HG03354 (cell line): ENCODE results near the gene RAPGEF5.
"Not testable (repeated sequence)": the region's sequence is repeated elsewhere in the genome, so short reads cannot be mapped to it uniquely, and the experiment has no call there.

Experiments used
- ATAC-seq: cut with Tn5 transposase; IDR thresholded peaks from one replicate; pipeline ENCODE4 v1.9.1; 2021; ENCODE audit warnings: mild to moderate bottlenecking; ENCODE audit not compliant: unreplicated experiment, poor library complexity, severe bottlenecking

Gene RAPGEF5

DNA sequence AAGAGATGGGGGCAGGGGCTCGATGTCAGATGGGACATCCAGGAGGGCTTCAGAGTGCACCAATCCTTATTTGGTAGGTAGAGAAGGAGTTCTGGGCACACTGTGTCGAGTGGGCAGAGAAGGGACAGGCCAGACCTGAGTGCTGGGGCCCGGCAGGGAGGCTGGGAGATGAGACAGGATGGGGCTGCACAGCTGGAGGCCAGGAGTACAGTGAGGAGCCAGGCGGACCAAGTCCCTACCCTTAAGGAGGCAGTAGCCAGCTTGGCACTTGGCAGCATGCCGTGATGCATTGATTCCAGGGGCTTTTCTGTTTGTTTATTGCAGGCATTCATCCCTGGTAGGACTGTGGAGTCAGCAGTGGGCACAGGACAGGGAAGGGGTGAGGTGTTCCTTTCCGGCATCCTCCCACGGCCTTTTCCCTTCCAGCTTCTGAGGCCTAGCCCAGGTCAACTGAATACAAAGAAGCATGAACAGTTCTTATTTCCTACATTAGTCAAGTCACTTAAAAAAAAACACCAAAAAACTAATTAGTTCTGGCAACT is 242.4 kb downstream of the RAPGEF5 start:
- no peak for ATAC-seq

DNA sequence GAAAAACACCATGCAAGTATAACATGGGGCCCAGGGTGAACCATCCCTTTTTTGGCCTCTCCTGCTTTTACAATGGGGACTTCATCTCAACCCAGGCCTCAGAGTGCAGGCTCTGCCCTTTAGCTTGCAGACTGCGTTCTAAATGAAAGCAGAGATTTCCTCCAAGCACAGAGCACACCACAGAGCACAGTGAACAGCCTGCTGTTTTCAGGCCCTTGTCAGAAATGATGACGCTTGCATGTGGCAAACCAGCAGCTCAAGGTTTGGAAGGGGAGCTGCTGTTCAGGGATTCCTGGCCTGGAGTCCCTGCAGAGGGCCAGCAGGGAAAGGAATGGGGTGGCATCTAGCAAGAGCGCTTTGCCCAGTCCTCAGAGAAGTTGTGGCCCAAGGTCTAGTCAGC is 243.9 kb downstream of the RAPGEF5 start:
- no peak for ATAC-seq

DNA sequence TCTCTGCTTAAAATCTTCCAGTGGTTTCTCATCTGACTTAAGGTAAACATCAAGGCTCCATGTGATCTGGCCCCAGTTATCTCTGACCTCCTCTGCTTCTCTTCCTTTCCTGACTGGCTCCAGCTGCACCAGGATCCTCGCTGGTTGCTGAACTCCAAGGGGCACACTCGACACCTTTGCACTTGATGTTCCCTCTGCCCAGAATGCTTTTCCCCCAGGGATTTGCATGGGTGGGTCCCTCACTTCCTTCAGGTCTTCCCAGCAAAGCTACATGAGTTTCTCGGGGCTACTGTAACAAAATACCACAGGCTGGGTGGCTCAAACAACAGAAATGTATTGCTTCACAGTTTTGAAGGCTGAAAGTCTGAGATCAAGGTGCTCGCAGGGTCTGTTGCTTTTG is 245.3 kb downstream of the RAPGEF5 start:
- ATAC-seq: no peak

DNA sequence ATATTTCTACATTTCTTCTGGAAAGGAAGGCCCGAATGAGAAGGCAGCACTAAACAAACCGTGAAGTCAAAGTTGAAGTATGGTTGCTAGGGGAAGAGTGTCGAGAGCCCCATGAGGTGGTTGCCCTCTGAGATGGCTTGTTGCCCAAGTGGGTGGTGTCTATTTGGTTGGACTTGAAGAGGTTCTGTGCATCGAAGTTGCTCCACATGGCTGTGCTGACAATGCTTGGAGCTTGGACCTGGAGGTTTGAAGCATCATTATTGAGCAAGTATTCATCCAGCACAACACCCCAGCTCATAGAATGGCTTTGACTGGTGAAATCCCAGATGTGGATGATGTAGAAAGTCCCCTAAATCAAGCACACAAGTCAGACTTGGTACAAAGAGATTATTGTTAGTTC is 246.1 kb downstream of the RAPGEF5 start:
- ATAC-seq: no peak

DNA sequence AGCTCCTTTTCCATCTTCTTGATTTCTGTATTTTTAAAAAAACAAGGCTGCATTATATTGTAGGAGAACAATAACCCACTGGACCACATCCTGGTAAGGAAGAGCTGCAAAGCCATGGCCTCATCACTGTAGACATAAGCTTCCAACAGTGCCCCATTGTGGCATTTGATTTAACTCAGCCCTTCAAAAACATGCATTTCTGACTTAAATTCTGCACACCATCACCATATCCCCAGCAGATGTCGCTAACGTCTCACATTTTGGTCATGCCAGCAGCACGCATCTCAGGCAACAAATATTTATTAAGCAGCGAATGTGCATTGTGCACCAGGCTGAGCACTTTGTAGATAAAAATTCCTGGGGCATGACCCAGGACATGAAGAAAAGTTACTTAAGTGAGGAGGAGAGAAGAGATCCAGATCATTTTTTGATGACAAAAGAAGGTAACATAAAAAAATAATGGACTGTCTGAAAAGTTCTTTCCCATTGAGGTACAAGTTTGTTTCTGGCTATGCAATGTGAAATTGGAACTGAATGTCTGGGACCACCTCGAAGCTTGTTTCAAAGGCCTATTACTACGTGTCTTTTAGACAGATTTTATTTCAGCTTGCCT is 246.6 kb downstream of the RAPGEF5 start:
- peak; percentile 81 for ATAC-seq

DNA sequence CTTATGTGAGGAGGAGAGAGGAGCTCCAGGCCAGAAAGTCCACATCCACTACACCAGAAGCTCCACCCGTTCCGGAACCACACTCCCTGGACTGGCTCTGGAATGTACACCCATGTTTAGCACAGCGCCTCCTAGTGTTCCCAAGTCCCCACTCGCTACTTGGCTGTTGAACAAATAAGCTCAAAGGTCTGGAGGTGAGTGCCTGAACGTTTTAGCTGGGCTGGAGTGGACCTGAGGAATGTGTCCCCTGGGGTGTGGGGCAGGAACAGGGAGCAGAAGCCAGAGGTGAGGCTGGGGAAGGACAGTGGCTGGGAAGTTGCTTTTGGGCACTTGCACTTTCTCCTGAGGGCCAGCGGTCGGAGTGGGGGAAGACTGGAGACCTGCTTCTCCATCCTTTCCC is 247.2 kb downstream of the RAPGEF5 start:
- no peak for ATAC-seq

DNA sequence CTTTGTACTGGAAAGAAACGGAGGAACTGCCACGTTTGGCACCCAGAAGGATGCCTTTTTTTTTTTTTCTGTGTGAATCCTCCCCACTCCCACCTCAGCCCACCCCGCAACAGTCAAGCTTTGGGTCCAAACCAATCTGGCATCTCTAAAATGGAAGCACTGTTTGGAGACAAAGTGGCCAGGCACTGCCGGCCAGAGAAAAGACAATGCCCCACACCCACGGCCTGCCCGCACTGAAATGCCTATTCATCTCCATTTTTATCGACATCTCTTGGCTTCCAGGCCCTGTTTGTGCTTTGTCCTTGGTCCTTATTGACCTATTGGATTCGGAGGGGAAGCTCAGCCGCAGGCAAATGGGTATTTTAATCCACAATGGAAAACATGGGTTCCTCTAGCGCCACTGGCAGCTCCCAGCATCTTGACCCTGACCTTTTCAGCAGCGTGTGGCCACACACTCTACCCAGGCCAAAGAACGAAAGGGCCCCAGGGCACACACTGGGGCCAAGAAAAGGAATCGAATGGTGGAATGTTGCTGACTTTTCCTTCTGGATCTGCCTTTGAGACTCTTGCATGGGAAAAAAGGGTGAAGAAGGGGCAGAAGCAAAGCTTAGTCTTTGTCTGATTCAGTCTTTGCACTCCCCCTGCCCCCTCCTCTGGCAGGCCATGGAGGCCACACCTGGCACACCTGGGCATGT is 248.7 kb downstream of the RAPGEF5 start:
- ATAC-seq: no peak

DNA sequence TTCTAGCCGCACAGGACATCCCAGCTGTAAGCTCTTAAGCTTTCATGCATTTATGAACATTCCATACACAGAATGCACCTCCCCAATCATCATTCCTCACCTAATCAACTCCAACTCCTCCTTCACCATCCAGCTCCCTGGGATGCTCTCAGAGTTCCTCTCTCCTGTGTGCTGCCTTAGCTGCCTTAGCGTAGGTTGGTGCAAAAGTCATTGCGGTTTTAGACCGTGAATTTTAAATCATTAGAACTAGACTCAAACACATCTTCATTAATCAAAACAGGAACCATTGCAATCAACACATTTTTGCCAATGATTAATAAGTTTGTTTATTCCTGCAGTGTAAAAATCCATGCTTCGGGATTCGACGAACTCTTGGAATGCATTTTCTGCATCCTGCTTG is 251.4 kb downstream of the RAPGEF5 start:
- ATAC-seq: no peak

DNA sequence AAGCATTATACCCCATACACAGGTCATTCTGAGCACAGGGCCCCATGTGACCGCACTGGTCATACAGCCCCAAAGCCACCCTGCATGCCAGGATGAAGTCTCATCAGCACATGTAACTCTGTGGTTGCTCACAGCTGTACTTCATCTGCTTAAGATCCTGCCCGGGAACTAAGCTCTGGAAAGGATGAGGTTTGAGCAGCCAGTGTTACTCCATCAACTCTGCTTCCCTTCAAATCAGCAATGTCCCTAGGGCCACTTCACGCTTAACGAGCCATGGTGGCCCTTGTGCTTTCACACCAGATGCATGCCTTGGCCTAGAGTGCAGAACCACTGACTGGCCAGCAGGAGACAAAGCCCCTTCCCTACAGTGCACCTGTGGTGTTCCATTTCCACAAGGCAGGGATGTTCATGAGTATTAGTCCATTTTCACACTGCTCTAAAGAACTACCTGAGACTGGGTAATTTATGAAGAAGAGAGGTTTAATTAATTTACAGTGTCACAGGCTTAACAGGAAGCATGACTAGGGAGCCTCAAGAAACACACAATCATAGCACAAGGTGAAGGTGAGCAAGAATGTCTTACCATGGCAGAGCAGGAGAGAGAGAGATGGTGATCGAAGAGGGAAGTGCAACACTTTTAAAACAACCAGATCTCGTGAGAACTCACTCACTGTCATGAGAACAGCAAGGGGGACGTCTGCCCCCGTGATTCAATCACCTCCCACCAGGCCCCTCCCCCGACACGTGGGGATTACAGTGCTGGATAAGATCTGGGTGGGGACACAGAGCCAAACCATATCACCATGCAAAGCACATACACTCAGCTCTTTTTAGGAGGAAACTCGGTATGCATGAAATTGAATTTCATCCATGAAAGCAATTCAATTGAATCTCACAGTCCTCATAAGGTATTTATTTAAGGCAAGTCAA is 262.3 kb downstream of the RAPGEF5 start:
- no peak for ATAC-seq

DNA sequence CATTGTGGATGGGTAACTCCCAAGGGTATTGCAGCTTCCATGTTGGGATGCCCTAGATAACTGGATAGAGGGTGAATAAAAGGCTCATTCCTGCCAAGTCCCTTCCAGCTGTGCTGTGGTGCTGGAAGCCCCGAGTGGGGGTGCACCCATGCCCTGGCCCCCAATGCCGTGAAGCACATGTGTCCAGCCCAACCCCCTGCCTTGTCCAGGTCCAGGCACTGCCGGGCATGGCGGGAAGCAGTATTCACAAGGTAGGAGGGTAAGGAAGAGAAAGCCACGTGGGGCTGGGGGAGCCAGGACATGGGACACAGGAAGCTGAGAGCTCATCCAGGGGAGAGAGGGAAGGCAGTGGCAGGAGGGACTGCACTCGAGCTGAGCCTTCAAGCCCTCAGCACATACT is 263.0 kb downstream of the RAPGEF5 start:
- ATAC-seq: no peak

DNA sequence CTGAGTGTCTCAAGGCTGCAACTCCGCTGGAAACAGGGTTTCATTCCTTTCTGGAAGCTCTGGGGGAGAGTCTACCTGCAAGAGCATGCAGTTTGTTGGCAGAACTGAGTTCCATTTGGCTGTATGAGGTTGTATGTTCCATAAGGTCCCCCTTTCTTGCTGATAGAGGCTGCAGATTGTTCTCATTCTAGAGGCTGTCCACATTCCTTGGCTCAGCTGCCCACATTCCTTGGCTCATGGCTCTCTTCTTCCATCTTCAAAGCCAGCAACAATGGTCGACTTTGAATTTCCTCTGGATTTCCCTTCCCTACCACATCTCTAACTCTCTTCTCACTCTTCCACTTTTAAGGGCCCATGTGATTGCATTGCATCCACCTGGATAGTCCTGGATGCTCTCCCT is 264.0 kb downstream of the RAPGEF5 start:
- ATAC-seq: no peak

DNA sequence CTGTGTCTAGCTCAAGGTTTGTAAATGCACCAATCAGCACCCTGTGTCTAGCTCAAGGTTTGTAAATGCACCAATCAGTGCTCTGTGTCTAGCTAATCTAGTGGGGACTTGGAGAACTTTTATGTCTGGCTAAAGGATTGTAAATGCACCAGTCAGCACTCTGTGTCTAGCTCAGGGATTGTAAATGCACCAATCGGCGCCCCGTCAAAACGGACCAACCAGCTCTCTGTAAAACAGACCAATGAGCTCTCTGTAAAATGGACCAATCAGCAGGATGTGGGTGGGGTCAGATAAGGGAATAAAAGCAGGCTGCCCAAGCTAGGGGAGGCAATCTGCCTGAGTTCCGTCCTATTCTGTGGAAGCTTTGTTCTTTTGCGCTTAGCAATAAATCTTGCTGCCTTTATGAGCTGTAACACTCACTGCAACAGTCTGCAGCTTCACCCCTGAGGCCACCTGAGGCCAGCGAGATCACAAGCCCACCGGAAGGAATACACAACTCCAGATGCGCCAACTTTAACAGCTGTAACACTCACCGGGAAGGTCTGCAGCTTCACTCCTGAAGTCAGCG is 265.9 kb downstream of the RAPGEF5 start:
- not testable (repeated sequence) for ATAC-seq

DNA sequence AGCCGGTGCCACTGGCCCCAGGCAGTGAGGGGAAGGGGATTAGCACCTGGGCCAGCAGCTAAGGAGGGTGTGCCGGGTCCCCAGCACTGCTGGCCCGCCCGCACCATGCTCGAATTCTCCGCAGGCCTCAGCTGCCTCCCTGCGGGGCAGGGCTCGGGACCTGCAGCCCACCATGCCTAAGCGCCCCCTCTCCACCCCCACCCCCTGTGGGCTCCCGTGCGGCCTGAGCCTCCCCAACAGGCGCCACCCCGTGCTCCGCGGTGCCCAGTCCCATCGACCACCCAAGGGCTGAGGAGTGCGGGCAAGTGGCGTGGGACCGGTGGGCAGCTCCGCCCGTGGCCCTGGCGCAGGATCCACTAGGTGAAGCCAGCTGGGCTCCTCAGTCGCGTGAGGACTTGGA is 266.4 kb downstream of the RAPGEF5 start:
- ATAC-seq: no peak

DNA sequence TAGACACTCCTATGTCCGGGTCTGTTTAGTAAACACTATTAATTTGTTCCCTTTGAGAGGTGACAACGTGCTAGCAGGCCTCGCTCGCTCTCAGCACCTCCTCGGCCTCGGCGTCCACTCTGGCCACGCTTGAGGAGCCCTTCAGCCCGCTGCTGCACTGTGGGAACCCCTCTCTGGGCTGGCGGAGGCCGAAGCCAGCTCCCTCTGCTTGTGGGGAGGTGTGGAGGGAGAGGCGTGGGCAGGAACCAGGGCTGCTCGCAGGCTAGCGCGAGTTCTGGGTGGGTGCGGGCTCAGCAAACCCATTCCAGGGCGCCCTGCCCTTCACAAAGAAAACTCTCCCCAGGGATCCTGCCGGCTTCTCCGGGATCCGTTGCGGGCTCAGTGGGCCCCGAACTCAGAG is 266.8 kb downstream of the RAPGEF5 start:
- ATAC-seq: no peak

DNA sequence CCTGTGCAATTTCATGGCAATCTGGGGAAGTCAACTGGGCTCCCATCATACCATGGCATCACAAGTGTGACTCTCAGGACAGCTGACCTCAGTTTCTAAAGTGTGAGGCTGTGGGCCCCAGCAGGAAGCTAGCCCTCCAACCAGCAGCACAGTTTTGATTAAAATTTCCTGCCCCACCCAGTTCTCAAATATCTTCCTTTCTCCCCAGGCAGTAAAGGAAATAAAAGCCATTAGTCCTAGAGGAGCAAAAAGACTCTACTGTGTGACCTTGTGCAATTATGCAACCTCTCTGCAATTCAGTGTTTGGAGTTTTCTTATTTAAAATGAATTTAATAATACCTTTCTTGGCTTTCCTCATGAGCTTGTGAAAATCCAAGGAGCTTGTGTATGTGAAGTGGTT is 268.1 kb downstream of the RAPGEF5 start:
- no peak for ATAC-seq

DNA sequence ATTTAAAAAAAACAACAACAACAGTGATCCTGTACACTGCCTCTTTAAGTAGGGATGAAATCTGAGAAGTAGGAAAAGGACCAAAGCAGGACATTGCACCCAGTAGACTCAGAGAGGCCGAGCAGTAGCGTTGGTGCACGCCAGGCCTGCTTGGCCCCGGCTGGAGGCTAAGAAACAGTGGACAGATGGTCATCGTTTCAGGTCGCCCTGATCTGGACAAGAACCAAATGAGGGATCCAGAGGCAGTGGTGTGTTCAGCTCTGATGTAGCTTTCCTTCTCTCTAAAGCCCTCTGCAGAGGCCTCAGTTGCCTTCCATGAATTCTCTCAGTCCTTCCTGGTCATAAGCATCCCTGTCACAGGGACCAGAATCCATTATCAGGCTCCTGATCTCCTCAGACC is 269.1 kb downstream of the RAPGEF5 start:
- ATAC-seq: no peak

DNA sequence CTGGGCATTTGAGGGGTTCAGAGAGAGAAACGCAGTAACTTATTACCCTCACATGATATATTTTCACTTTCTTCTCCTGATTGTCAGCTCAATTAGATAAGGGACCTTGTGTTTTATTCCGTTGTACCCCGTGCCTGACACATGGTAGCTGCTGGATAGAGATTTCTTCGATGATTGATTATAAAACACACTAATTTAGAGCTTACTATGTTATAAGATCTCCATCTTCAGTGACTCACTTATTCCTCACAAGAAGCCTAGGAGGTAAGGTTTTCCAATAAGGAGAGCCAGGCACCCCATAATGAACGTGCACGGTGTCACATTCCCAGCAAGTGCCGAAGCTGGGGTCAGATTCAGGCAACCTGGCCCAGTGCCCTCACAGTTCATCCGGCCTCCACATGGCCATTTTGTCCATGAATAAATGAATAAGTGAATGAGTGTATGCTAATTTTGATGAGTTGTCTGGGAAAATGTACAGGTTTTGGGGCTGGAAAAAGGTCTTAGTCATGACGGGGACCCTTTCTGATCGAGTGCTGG is 273.2 kb downstream of the RAPGEF5 start:
- no peak for ATAC-seq

DNA sequence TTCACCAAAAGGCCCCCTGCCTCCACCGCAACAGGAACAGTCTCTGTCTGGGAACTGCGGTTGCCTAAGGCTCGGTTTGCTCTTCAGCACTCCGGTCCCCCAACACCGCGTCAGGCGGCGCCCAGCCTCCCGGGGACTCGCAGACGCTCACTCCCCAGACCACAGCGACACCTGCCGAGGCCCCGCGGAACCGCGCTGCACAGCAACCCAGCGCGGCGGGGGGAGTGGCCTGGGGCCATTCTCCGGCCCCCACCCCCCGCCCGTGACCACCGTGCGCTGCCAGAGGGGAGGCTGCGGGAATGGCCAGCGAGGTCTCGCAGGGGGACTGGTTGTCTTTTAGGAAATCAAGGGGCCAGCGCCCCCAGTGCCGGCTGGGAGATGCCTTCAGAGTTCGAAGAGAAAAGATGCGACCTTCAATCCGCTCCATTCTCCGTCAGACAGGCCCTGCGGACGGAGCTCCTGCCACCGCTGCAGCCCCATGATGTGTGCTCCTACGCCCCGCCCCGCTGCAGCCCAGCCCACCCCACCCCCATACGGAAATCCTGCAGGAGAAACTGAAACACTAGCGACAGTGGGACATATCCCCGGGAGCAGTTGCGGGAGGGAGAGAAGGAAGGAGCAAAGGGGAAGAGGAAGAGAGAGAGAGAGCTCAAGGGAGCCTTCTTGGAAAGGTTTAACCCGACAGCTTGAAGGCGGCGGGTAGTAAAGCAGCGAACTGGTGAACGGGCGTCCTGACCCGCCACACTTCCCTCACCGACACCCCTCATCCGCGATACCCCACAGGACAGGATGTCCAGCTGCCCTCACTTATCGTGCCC is 273.9 kb downstream of the RAPGEF5 start:
- peak; percentile 99 for ATAC-seq

DNA sequence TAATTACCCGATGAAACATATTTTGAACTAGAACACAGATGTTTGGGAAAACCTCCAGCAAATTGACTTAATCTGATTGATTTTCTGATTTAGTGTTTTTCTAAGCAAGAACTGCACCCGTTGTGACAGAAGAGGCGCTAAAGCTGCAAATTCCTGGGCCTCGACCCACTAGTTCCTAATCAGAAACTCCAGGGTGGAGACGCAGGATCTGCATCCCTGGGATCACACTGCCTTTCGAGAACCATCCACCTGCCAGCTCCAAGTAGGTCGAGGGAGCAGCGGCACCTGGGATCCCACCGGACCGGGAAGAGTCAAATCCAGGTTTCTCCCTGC is 274.4 kb downstream of the RAPGEF5 start:
- ATAC-seq: peak; percentile 13
